Hepatocyte (in vitro differentiated cells): ENCODE results near the gene SPACDR. TPM values are rescaled to one million over a fixed set of nuclear protein-coding genes. Genes with fewer than 3 reads are reported as not detected.

Source experiments
- DNase-seq: peaks from one replicate; pipeline ENCODE4 v3.0.0-alpha.2; 2016; ENCODE audit warnings: low spot score
- H2AFZ ChIP-seq: fragments of 200-600 bp; sonication (generic); 2 replicates; pipeline ENCODE4 v1.6.0; 2016; ENCODE audit warnings: antibody characterized with exemption, mild to moderate bottlenecking
- H3K27ac ChIP-seq: fragments of 200-600 bp; sonication (generic); 2 replicates; pipeline ENCODE4 v1.5.1; 2016; ENCODE audit warnings: mild to moderate bottlenecking
- H3K27me3 ChIP-seq: fragments of 200-600 bp; sonication (generic); 2 replicates; pipeline ENCODE4 v1.6.1; 2016
- H3K36me3 ChIP-seq: fragments of 200-600 bp; sonication (generic); replicated peaks from 2 replicates; pipeline ENCODE4 v1.5.1; 2016; ENCODE audit warnings: low read depth; ENCODE audit not compliant: insufficient read depth
- H3K4me1 ChIP-seq: fragments of 200-600 bp; sonication (generic); 2 replicates; pipeline ENCODE4 v1.5.1; 2016; ENCODE audit warnings: mild to moderate bottlenecking, moderate library complexity; ENCODE audit not compliant: insufficient read depth
- H3K4me2 ChIP-seq: fragments of 200-600 bp; sonication (generic); 2 replicates; pipeline ENCODE4 v1.6.0; 2016
- H3K4me3 ChIP-seq: fragments of 200-600 bp; sonication (generic); 2 replicates; pipeline ENCODE4 v1.5.1; 2016; ENCODE audit warnings: mild to moderate bottlenecking
- H3K79me2 ChIP-seq: fragments of 200-600 bp; sonication (generic); 2 replicates; pipeline ENCODE4 v1.6.0; 2017; ENCODE audit warnings: mild to moderate bottlenecking
- H3K9me2 ChIP-seq: fragments of 200-600 bp; sonication (generic); replicated peaks from 2 replicates; pipeline ENCODE4 v1.6.0; 2017; ENCODE audit warnings: mild to moderate bottlenecking; ENCODE audit not compliant: insufficient read depth
- H3K9me3 ChIP-seq: fragments of 200-600 bp; sonication (generic); 2 replicates; pipeline ENCODE4 v1.5.1; 2016; ENCODE audit warnings: low read depth, mild to moderate bottlenecking
- H4K20me1 ChIP-seq: fragments of 200-600 bp; sonication (generic); 2 replicates; pipeline ENCODE4 v1.6.0; 2016; ENCODE audit warnings: mild to moderate bottlenecking; ENCODE audit not compliant: insufficient read depth, poor library complexity, severe bottlenecking
- EZH2 ChIP-seq: fragments of 200-600 bp; sonication (generic); IDR thresholded peaks from 2 replicates; pipeline ENCODE4 v1.6.1; 2016; ENCODE audit warnings: antibody characterized with exemption, mild to moderate bottlenecking, borderline replicate concordance
- EZH2phosphoT487 ChIP-seq: fragments of 200-600 bp; sonication (generic); IDR thresholded peaks from one replicate; pipeline ENCODE4 v1.6.1; 2018; ENCODE audit warnings: antibody characterized with exemption, mild to moderate bottlenecking, low read depth, moderate library complexity; ENCODE audit not compliant: unreplicated experiment, severe bottlenecking
- WGBS: methylation state at CpG from one replicate; pipeline ENCODE4 v1.1.6; 2016; ENCODE audit warnings: low lambda C conversion rate; ENCODE audit errors: missing lambda C conversion rate; 5-methylcytosine and 5-hydroxymethylcytosine counted together
- polyA plus RNA-seq: library from polyadenylated mRNA; unstranded; fragments of >200 nt; fragmentation: Nextera tagmentation; extraction: Ambion mirVana; gene quantifications from 2 replicates; pipeline ENCODE4 v1.2.1, GENCODE V29; 2016
- total RNA-seq: library from RNA; depleted of rRNA; stranded (reverse); fragments of >200 nt; gene quantifications from 2 replicates; pipeline ENCODE4 v1.2.3, GENCODE V29; 2014
- TF ChIP-seq, protein P1 (sequence below): fragments of 200-600 bp; sonication (generic); IDR thresholded peaks from 2 replicates; pipeline ENCODE4 v1.5.1; 2016; ENCODE audit warnings: antibody characterized with exemption, mild to moderate bottlenecking; ENCODE audit not compliant: poor library complexity

Gene SPACDR
- total and polyA plus RNA-seq, 2 experiments from 2014 or later = 0.13 TPM; not detected in 1

DNA sequence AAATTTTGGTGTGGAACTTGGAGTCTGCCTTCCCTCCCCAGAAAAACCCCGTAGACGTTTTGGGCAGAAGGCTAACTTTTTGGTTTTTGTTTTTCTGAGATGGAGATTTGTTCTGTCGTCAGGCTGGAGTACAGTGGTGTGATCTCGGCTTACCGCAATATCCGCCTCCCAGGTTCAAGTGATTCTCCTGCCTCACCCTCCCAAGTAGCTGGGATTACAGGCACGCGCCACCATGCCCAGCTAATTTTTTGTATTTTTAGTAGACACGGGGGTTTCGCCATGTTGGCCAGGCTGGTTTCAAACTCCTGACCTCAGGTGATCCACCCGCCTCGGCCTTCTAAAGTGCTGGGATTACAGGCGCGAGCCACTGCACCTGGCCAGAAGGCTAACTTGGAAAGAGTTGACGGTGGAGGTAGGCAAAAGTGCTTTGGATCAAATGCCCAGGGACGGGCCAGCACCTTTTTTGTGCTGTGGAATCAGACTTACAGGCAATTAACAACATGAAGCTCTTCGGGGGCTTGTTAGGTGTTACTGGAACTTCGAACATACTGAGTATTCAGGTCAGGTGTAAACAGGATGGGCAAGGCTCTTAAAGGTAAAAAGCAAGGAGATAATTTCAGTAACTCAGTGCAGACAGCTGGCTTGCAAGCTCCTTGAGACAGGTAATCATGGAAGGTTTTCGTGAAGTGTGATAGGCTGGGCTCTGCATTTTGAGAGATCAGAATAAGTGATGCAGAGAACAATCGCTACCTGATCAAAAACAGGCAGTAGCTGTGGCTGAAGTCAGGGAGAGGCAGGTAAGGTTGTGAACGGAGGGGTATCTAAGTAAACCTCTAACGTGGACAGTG lies 29.5 kb downstream of the SPACDR start:
- no peak for DNase-seq
- Histone ChIP-seq H4K20me1 (peaks cover 3% of the 10 kb centered on the region), H3K36me3 (no peaks in the 10 kb centered on the region), H3K27me3 (no peaks in the 10 kb centered on the region), H3K9me3 (no peaks in the 10 kb centered on the region), H3K4me2 (peak overlapping the region; percentile 97), H3K4me1 (peaks cover 35% of the 10 kb centered on the region), H3K9me2 (no peaks in the 10 kb centered on the region), H3K79me2 (peaks cover 54% of the 10 kb centered on the region), H2AFZ (no peak overlapping the region), H3K27ac (peak overlapping the region; percentile 96), H3K4me3 (no peak overlapping the region)
- 89% methylated on average over 22 of the region's 22 CpGs for WGBS
- no peak for TF ChIP-seq EZH2
- TF ChIP-seq, protein P1, sequence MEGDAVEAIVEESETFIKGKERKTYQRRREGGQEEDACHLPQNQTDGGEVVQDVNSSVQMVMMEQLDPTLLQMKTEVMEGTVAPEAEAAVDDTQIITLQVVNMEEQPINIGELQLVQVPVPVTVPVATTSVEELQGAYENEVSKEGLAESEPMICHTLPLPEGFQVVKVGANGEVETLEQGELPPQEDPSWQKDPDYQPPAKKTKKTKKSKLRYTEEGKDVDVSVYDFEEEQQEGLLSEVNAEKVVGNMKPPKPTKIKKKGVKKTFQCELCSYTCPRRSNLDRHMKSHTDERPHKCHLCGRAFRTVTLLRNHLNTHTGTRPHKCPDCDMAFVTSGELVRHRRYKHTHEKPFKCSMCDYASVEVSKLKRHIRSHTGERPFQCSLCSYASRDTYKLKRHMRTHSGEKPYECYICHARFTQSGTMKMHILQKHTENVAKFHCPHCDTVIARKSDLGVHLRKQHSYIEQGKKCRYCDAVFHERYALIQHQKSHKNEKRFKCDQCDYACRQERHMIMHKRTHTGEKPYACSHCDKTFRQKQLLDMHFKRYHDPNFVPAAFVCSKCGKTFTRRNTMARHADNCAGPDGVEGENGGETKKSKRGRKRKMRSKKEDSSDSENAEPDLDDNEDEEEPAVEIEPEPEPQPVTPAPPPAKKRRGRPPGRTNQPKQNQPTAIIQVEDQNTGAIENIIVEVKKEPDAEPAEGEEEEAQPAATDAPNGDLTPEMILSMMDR = no peak
- no peak for TF ChIP-seq EZH2phosphoT487

DNA sequence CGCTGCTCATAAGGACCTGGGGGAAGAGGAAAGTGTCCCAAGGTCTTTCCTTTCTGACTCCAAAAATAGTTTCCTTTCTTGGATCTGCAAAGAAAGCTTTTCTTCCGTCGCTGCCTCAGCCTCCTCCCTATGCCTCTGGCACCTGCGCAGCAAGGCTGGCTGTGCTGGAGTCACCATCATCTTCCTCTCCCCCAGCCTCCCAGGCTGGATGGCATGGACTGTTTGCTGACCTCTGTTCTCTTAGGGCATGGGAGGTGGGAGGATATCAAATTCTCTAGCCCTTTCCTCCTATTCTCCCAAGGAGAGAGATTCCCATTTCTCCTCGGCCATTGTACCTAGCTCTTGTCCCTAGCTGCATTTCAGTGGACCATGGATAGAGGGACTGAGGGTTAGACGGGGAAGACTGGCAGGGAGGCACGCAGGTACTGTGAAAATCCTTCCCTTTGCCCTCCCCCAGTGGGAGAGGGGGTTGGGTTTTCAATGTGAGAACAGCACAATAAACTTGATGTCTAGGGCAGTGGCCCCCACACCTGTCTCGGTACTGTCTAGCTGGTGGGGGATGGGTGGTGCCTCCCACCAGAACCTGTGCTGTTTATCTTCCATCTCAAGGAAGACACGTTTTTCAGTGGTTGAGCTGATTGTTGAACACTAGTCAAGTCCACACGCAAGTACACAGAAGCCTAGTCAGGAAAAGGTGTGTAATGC lies 30.3 kb downstream of the SPACDR start:
- no peak for DNase-seq
- Histone ChIP-seq H3K27ac (no peak overlapping the region), H3K4me2 (no peak overlapping the region), H3K36me3 (no peaks in the 10 kb centered on the region), H3K79me2 (peaks cover 54% of the 10 kb centered on the region), H3K9me2 (no peaks in the 10 kb centered on the region), H3K4me3 (no peak overlapping the region), H3K27me3 (no peaks in the 10 kb centered on the region), H3K4me1 (peaks cover 35% of the 10 kb centered on the region), H3K9me3 (no peaks in the 10 kb centered on the region), H4K20me1 (peaks cover 3% of the 10 kb centered on the region), H2AFZ (no peak overlapping the region)
- 91% methylated on average over 10 of the region's 10 CpGs for WGBS
- TF ChIP-seq EZH2phosphoT487 = no peak
- no peak for TF ChIP-seq EZH2
- TF ChIP-seq, protein P1 = no peak

DNA sequence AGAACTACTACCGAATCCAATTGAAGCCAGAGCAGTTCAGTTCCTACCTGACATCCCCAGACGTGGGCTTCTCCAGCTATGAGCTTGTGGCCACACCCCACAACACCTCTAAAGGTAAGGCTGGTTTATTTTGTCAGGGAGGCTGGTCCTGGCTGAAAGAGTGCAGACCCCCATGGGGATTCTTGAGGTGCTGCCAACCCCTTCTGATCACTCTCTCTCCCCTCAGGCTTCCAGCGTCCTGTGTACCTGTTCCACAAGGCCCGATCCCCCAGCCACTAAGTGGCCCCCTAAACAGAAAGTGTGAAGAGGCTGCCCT lies 30.8 kb downstream of the SPACDR start:
- WGBS = 81% methylated on average over 4 of the region's 4 CpGs
- DNase-seq = no peak
- no peak overlapping the region for H3K4me2 ChIP-seq
- H3K4me1 ChIP-seq = peaks cover 35% of the 10 kb centered on the region
- no peaks in the 10 kb centered on the region for H3K27me3 ChIP-seq
- H3K4me3 ChIP-seq = no peak overlapping the region
- TF ChIP-seq, protein P1 = no peak
- TF ChIP-seq EZH2phosphoT487 = no peak
- TF ChIP-seq EZH2 = no peak
- H4K20me1 ChIP-seq = peaks cover 3% of the 10 kb centered on the region
- H3K27ac ChIP-seq = no peak overlapping the region
- no peak overlapping the region for H2AFZ ChIP-seq
- no peaks in the 10 kb centered on the region for H3K9me3 ChIP-seq
- H3K36me3 ChIP-seq = no peaks in the 10 kb centered on the region
- H3K9me2 ChIP-seq = no peaks in the 10 kb centered on the region
- H3K79me2 ChIP-seq = peaks cover 54% of the 10 kb centered on the region
